Urothelium cell line (cell line): ENCODE measurements around the gene RNFT1.
A peak's percentile ranks its signal among the peaks of the same experiment; 100 is the strongest.
"Not testable (repeated sequence)": the region's sequence is repeated elsewhere in the genome, so short reads cannot be mapped to it uniquely, and the experiment has no call there.

ENCODE experiments used
- DNase-seq: peaks from one replicate; pipeline ENCODE4 v3.0.0; 2011; ENCODE audit warnings: low spot score, mixed read lengths
- FAIRE-seq: peaks from 2 replicates; lab custom pipeline; 2011; peaks lifted over from hg19 to GRCh38; lab: Jason Lieb, UNC

Gene RNFT1

DNA sequence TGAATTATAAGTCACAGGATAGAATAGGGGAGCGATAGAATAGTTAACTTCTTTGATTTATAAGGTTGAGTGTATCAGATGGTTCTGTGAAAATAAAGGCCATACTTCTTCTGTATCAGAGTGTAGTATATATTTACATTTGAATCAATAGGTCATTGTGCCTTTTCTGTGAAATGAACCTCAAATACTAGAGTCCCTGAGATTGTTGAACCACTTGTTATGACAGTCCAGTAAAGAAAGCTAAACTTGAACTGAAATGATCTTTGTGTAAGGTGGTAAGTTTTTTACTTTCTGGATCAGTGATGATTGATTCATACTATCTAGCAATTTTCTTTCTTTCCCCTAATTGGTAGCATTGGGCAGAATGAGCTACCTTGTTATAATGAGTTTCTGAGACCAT is 31.2 kb downstream of the RNFT1 start:
- not testable (repeated sequence) for FAIRE-seq, DNase-seq

DNA sequence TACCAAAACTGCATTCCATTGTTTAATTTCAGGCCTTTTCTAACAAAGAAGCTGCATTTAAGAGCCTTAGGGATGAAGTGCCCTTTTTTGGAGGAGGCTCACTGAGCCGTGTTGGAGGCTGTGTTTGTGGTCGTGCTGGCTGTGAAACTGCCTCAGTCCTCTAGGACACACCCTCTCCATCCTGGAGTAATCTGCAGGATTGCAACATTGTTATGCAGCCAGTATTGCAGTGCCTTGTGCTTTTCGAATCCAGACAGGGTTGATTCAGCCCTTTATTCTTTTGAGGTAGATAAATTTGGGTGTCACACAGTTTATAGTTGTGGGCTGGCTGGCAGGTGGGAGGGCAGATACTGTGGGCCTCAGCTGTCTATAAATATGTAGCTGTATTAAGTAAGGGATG is 33.8 kb downstream of the RNFT1 start:
- DNase-seq, FAIRE-seq: not testable (repeated sequence)

DNA sequence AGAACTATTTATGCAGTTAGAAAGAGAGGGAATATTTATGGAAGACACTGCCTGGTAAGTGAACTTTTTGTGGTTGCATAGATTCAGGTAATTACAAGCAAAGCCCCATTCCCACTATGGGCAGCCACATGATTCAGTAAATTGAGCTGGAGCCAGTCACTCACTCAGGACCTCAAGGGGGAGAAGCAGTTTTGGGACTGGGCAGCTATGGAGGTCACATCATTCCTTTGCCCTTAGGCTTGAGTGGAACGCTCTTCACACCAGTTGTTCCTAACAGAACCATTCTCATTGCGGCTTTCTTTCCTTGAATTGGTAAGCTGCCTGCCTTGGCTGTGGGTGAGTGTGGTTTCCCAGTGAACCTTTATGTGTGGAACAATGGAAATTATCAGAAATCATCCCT is 34.4 kb downstream of the RNFT1 start:
- not testable (repeated sequence) for DNase-seq
- FAIRE-seq: peak; percentile 46

DNA sequence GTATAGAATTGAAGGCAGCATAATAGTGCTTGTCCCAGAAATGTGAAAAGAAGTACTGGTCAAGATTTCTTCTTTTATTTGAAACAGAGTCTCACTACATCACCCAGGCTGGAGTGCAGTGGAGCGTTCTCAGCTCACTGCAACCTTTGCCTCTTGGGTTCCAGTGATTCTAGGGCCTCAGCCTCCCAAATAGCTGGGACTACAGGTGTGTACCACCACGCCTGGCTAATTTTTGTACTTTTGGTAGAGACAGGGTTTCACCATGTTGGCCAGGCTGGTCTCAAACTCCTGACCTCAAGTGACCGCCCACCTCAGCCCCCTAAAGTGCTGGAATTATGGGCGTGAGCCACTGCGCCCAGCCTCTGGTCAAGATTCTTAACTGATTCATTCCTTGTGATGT is 43.9 kb downstream of the RNFT1 start:
- DNase-seq: not testable (repeated sequence)
- peak; percentile 30 for FAIRE-seq

DNA sequence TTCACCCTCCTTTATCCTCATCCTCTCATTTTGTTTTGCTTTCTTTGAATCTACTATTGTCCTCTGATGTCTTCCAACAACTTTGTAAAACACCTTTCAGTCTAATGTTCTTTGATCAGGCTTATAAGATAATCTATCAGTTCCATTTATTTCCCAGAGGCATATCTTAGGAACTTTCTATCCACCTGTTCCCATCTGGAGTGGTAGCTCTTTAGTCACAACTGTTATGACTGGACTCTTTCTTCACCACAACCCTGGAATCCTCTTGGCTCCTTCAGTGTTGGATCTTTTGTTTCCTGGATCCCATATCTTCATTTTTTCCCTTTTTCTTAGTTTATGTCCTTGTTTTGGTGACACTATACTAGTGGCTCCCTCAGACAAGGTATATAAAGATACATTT is 48.1 kb downstream of the RNFT1 start:
- FAIRE-seq: no peak
- DNase-seq: no peak

DNA sequence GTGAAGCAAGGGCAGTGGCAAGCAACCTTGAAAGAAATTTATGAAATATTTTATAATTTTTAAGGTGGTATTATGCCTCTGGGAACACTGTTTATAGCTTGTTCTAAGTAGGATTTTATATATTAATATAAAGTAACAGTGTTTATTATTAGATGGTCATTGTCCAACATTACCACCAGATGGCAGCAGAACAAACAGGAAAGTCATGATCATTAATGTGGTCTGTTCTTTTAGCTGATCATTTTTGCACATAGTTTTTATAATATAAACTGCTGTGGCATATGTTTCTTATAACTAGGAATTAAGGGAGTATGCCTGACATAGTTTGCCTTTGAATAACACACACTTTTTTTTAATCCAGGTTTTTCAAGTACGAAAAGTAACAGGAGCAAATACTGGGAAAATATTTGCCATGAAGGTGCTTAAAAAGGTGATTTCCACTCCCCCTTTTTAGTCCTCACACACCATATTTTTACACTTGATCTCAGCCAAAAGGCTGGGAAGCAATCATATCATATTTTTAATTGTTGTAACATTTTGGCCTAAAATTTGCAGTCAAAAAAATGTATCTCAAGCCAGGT is 50.2 kb downstream of the RNFT1 start:
- FAIRE-seq: no peak
- DNase-seq: peak; percentile 74

DNA sequence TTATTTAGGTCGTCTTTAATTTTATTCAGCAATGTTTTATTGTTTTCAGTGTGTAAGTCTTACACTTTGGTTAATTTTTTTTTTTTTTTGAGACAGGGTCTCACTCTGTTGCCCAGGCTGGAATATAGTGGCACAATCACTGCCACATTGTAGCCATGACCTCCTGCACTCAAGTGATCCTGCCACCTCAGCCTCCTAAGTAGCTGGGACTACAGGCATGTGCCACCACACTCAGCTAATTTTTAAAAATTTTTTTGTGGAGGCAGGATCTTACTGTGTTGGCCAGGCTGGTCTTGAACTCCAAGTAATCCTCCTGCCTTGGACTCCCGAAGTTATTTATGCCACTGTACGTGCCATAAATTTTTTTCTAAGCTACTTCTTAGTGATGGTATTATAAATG is 57.1 kb downstream of the RNFT1 start:
- no peak for DNase-seq
- FAIRE-seq: no peak

DNA sequence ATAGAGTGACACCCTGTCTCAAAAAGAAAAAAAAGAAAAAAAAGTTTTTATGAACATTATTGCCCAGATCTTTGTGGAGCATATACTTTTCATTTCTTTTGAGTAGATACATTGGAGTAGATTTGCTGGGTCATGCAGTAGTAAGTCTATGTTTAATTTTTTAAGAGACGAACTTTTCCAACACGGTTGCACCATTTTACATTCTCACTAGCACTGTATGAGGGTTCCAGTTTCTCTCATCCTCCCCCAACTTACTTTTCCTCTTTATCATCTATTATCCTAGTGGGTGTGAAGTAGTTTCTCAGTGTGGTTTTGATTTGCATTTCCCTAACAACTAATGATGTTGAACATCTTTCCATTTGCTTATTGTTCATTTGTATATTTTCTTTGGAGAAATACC is 61.1 kb downstream of the RNFT1 start:
- FAIRE-seq (no peak), DNase-seq (no peak)
